HG02759 (cell line): ENCODE measurements around the gene ZNF770.
A peak's percentile ranks its signal among the peaks of the same experiment; 100 is the strongest.
"Not testable (repeated sequence)": the region's sequence is repeated elsewhere in the genome, so short reads cannot be mapped to it uniquely, and the experiment has no call there.

Source experiments
- ATAC-seq: cut with Tn5 transposase; IDR thresholded peaks from one replicate; pipeline ENCODE4 v1.9.1; 2021; ENCODE audit warnings: mild to moderate bottlenecking, moderate library complexity; ENCODE audit not compliant: unreplicated experiment

The ZNF770 gene

DNA sequence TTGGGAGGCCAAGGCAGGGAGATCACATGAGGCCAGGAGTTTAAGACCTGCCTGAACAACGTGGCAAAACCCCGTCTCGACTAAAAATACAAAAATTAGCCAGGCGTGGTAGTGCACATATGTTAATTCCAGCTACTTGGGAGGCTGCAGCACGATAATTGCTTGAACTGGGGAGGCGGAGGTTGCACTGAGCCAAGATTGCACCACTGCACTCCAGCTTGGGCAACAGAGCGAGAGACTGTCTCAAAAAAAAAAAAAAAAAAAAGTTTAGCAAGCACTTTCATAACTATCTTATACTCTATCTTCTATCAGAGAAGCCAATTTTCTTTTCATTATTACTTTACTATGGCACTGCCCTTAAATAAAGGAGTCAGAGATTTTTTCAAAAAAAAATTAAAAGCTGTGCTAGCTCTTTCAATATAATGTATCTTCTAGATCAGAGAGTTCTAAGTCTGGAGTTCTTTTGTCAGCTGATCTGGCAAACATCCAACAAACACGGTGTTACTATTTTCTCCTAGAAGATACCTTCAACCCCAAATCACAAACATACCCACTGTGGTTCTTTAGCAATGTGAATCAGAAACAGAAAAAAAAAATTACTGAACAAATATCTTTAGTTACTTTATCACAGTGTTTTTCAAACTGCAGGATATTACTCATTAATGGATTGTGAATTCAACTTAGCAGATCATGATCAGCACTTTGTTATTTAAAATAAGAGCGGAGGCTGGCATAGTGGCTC is 3.0 kb downstream of the ZNF770 start:
- ATAC-seq: no peak

DNA sequence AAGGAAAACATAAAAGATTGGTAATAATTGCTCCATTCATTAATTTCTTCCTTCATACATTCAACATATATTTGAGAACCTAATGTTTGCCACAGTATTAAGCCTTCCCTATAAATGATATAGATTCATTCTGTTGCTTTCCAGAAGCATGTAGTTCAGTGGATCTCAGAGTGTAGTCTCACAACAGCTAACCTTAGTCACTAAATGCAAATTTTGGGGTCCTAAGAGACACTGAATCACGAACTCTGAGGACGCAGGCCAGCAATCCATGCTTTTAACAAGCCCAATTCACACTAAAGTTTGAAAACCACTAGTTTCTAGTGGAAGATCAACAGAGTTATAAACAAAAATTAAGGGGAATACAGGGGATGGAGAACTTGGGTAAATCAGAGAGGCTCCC is 11.3 kb downstream of the ZNF770 start:
- peak; percentile 44 for ATAC-seq

DNA sequence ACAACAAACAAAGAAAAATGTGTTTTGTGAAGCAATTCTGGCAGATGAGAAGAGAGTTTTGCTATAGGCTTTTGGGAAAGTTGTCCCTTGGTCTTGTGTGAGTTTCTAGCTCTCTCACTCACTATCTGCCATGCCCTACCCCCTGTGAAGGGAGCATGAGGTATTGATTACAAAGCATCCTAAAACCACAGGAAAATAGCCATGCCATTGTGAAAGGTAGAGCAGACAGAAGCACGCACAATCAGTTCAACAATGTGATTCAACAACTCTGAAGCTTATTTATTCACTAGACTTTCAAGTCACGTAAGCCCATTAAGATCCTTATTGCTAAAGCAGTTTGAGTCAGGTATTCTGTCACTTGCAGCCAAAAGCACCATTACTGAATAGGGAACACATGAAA is 12.0 kb downstream of the ZNF770 start:
- no peak for ATAC-seq

DNA sequence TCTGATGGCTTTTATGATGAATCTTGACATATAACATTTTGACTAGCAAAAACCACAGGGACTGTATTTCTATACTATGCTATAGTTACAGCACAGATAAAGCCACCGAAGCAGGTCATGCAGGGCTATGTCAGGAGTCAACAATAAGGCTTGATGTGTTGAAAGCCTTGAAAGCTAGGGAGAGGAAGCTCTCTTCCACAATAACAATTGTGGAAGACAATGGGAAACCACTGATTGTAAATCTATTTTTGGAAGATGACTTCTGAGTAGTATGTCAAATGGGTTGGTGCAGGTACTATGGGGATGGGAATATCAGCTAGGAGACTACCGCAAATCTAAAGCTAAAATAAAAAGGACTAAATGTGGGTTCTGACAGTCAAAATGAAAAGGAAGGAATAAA is 14.6 kb downstream of the ZNF770 start:
- ATAC-seq: no peak

DNA sequence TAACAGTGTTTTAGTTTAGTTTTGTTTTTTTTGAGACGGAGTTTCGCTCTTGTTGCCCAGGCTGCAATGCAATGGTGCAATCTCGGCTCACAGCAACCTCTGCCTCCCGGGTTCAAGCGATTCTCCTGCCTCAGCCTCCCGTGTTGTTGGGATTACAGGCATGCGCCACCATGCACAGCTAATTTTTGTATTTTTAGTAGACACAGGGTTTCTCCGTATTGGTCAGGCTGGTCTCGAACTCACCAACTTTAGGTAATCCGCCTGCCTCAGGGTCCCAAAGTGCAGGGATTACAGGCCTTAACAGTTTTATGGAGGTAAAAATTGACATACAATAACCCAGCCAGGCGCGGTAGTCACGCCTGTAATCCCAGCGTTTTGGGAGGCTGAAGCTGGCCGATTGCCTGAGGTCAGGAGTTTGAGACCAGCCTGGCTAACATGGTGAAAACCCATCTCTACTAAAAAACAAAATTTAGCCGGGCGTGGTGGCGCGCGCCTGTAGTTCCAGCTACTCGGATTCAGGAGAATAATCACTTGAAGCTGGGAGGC is 17.9 kb downstream of the ZNF770 start:
- ATAC-seq: not testable (repeated sequence)

DNA sequence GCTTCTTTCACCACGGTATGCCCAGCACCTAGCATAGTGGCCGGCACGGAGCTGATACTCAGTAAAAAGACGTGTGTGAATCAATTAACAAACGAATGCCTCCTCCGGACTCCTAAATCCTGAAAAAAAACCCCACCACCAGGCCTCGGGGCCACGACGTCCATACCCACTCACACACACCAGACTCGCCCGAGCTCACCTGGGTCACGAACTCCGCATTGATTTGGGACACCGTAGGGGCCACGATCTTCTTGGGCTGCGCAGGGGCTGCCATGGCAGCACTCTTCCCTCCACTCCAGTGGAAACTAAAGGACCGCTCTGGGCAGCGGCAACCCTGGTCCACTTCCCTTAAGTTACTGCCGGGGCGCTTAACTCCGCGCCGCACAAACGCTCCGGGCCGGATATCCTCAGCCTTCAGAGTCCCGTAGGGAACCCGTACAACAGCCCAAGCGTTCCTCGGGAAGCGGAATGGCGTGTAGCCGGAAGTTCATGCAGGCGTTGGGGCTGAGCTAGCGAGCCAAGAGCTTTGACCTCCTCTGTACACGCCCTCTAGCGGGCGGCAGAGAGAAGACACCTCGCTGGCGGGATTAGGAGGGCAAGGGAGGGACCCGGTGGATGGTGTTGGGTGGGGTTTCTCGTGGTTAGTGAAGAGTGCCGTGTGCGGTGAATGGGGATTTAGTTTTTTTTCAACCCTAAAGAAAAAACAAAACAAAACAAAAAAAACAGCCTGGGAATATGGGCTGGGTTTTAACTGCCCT is 18.6 kb downstream of the ZNF770 start, which contains the start of gene AQR:
AQR (minus strand) TSS at position 403 of the 758 bp plus-strand sequence; CDS start at position 274, 129 bp downstream.
- ATAC-seq: peak; percentile 99

DNA sequence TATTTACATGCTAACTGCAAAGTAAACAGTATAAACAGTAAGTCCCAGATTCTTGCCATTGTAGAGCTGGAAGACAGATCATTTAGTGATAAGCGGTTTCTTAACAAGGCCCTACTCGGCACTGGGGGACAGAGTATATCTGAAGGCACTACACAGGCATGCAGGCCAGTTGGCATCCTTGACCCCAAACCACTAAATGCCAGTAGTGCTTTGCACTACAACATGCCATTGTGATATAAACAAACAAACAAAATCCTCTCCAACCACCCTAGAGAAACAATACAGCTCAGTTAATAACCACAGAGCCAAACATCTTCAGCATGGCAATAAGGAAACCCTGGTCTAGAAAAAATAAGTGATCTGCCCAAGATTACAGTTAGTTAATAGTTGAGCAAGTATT is 23.8 kb downstream of the ZNF770 start:
- no peak for ATAC-seq

DNA sequence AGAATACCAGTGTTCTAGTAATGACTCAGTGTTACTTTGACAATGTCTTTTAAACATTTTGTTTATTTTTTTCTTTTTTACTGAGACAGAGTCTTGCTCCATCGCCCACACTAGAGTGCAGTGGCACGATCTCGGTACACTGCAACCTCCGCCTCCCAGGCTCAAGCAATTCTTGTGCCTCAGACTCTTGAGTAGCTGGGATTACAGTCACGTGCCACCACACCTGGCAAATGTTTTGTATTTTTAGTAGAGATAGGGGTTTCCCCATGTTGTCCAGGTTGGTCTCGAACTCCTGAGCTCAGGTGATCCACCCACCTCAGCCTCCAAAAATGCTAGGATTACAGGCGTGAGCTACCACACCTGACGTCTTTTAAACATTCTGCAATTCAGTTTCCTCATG is 34.2 kb downstream of the ZNF770 start:
- ATAC-seq: no peak

DNA sequence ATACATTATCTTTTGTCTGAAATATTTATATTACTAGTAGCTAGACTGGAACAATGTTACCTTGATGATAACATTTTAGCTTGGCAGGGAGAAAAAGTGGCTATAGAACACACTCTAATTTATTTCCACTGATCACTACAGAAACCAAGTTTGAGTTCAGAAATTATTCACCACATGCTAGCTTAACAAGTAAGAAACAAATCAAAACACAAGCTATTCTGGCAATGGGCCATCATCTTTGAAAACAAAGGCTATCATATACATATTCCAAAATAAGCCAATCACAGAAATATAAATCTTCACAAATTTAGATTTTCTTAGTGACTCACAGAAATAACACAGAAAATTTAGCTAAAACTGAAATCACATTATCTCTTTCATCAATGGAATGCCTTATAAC is 35.6 kb downstream of the ZNF770 start:
- ATAC-seq: no peak

DNA sequence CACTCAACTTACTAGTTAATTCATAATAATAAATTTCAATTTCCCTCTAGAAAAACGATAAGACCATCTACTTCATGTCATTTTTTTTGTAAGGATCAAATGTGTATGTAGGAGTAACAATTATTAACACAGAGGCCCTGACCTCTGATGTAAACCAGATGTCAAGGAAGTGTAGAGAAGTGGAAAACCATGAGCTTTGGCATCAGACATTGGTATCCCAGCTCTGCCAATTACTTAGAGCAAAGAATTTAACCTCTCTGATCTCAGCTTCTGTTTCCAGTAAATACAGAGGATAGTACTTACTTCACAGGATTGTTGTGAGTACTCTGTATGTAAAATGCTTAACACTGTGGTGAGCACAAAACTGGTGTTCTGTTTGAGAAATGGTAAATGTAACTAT is 36.1 kb downstream of the ZNF770 start:
- no peak for ATAC-seq

DNA sequence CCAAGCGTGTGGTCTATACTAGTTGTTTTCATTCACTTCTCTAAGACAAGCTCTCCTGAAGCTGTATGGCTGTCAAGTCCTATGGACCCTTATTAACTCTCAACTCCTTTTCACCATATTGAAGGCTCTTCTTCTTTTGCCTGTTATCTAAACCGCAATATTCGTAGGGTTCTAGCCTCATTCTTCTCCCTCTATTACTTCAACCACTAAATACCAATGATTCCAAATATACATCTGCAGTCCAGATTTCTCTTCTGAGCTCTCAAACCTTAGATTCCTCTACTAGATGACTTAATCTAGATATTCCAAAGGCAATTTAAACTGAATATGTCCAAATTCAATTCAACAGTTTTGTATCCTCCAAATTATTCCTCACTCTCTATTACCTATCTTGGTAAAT is 43.2 kb downstream of the ZNF770 start:
- no peak for ATAC-seq

DNA sequence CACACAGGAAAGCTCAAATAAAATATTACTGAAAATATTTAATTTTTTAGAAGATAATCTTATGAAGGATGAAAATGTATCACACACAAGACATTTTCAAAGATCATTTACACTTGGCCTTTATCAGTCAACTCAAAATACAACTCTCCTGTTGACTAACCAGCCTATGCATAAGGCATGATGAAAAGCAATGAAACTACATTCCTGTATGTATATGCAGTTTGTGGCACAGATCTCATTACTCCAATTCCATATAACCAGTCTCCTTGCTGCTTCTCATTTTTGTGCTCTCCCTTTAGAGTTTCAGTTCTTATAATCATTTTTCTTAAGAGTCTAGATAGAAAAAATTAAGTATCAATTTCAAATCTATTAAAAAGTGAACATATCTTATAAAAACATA is 44.4 kb downstream of the ZNF770 start:
- no peak for ATAC-seq

DNA sequence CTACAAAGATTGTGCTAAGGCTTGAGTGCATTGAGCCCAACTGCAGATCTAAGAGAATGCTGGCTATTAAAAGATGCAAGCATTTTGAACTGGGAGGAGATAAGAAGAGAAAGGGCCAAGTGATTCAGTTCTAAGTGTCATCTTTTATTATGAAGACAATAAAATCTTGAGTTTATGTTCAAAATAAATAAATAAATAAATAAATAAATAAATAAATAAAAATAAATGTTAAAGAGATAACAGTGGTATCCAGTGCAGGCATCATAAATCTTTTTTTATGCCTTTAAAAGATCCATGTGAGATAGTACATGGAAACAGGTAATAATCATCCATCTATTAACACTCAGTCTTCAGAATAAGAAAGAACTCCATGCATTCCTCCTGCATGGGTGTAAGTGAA is 44.8 kb downstream of the ZNF770 start:
- not testable (repeated sequence) for ATAC-seq

DNA sequence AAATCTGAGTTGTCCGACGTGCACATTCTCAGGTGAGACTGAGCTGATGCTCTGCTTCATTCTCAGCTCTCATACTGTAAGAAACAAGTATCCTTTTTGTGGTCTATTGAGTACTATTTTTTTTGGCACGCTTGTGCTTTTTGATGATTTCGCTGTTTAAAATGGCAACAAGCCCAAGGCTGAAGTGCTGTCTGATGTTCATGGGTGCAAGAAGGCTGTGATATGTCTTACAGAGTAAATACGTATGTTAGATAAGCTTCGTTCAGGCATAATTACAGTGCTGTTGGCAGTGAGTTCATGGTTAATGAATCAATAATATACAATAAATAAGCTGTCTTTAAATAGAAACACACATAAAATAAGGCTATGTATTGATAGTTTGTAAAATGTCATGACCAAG is 45.7 kb downstream of the ZNF770 start:
- no peak for ATAC-seq

DNA sequence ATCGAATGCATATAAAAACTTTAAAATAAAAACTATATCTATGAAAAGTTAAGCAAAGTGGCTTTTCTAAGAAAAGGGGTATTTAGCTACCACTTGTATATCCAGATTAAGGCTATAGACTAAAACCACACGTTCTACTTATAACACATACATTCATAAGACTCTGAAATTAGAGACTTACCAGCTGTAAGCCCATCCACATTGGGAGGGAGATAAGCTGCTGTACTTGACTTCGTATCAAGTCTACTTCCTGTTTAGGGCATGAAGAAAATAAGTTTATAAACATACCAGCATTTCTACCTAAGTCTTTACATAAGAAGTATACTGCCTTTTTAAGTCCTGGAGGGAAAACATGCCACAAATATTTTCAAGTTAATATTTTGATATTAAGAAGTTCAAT is 46.3 kb downstream of the ZNF770 start:
- no peak for ATAC-seq

DNA sequence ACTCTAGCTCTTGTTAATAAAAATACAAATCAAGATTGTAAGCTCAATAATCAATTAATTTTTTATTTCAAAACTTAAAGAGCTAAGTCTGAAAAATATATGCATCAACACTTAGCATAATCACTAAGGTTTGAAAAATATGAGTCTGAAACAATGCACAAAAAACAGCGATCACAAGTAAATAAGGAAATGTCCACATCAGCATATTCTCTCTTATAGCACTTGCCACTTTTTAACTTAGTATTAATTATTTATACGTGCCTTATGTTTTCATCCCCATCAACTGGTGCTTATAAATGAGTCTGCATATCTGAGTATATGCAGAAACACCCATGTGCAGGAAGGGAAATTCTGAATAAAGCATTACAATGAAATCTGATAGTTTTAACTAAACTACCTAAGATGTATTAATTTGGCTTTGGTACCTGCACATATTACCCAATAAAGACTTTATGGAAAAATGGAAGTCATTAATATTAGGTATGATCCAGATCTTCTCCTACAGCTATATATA is 46.8 kb downstream of the ZNF770 start:
- ATAC-seq: no peak

DNA sequence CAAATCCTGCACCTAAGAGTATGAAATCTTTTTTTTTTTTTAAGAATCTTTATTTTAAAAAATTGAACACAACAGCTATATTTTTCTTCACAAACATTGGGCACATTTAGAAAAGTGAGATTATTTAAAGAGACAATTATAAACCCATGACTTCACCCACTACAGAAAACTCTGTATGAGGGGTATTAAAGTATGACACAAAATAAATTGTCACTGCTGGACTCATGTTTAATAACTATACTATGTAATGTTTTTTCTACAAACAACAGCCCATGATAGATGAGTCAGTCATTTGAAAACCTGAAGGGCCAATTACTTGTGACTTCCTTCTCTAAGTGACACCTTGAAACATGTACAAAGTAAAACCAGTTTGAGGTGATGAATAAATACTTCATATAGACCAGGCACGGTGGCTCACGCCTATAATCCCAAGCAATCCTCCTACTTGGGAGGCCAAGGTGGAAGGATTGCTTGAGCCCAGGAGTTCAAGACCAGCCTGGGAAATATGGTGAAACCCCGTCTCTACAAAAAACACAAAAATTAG is 54.6 kb downstream of the ZNF770 start:
- no peak for ATAC-seq

DNA sequence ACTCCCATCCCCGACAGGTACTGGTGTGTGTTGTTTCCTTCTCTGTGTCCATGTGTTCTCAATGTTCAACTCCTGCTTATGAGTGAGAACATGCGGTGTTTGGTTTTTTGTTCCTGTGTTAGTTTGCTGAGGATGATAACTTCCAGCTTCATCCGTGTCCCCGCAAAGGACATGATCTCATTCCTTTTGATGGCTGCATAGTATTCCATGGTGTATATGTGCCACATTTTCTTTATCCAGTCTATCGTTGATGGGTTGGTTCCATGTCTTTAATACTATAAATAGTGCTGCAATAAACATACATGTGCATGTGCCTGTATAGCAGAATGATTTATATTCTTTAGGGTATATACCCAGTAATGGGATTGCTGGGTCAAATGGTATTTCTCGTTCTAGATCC is 59.7 kb downstream of the ZNF770 start:
- ATAC-seq: not testable (repeated sequence)
